GM10248 (cell line): ENCODE results near the gene CSDE1.

Experiments
- CTCF ChIA-PET: fragments of 300-600 bp; sonication (Branson Sonifier 250); formaldehyde crosslinking; extraction: SDS; loops from one replicate; lab custom pipeline; 2021; ENCODE audit warnings: antibody characterized with exemption; lab: Yijun Ruan, JAX
- POLR2A ChIA-PET: fragments of 350-650 bp; sonication (Branson Sonifier 250); formaldehyde crosslinking; extraction: SDS; loops from one replicate; lab custom pipeline; 2020; ENCODE audit warnings: antibody characterized with exemption; lab: Yijun Ruan, JAX
- DNase-seq: peaks from one replicate; pipeline ENCODE4 v3.0.0; 2012; ENCODE audit errors: extremely low spot score
- TF ChIP-seq, protein P1 (sequence below): IDR thresholded peaks from 2 replicates; pipeline ENCODE4 v1.5.1; 2012; ENCODE audit warnings: mild to moderate bottlenecking, low read depth; ENCODE audit errors: extremely low read depth, missing control alignments, control extremely low read depth

Gene CSDE1

DNA sequence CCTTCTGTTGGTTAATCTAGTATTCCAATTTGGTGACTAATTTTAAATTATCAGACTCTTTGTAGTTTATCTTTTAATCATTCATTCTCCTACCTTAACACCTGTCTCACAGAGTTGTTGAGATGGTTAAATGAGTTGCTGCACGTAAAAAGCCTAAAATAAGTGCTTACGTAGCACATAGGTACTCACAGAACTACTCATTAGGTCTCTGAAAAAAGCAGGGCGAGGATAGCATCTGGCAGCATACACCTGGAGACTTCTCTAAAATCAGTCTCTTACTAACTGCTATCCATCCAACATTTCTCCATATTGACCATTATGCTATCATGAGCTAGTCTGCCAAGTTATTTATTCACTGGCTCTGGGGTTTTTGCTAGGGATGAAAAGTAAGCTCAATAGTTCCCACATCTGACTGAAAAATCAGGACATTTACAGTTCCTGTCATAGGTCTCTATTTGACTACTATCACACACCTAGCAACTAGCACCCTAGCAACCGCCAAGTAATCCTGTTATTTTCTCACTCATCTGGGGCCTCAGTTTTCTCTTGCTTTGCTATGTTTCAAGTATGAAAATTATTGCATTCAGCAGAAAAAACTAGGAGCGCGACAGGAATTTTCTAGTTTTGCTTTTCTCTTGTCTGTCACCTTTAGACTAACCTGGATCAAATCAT lies 11.2 kb downstream of the CSDE1 start:
- peak; percentile 13 for DNase-seq
- ChIA-PET POLR2A (interaction anchor here (0.7 kb wide), 1 partner anchor 26 kb away, joined by 3 read pairs; no protein-coding TSS in a partner anchor), CTCF (interaction anchor here (1.0 kb wide), 1 partner anchor 10 kb away, joined by 3 read pairs; no protein-coding TSS in a partner anchor)
- TF ChIP-seq, protein P1, sequence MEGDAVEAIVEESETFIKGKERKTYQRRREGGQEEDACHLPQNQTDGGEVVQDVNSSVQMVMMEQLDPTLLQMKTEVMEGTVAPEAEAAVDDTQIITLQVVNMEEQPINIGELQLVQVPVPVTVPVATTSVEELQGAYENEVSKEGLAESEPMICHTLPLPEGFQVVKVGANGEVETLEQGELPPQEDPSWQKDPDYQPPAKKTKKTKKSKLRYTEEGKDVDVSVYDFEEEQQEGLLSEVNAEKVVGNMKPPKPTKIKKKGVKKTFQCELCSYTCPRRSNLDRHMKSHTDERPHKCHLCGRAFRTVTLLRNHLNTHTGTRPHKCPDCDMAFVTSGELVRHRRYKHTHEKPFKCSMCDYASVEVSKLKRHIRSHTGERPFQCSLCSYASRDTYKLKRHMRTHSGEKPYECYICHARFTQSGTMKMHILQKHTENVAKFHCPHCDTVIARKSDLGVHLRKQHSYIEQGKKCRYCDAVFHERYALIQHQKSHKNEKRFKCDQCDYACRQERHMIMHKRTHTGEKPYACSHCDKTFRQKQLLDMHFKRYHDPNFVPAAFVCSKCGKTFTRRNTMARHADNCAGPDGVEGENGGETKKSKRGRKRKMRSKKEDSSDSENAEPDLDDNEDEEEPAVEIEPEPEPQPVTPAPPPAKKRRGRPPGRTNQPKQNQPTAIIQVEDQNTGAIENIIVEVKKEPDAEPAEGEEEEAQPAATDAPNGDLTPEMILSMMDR, result no peak

DNA sequence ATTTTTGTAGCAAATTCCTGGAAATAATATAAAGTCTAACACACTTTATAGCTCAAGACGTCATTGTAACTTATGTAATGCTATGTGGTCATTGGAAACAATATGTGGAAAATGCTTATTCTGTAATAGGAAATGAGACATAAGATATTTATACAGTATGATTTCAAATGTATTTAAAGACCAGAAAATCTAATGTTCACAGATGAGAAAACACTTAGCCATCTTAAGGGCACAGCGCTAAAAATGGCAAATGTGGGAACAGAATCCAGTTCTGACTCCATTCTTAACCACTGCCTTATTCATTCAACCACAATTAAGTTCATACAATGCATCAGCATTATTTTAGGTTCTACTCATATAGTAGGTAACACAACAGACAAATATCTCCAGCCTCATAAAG lies 12.5 kb downstream of the CSDE1 start:
- no peak for DNase-seq
- CTCF ChIA-PET, result interaction anchor here (1.1 to 1.8 kb wide), 3 partner anchors 11 to 26 kb away, joined by 3 to 4 read pairs (median 4); no protein-coding TSS in a partner anchor
- POLR2A ChIA-PET, result no interaction called here
- TF ChIP-seq, protein P1, result no peak

DNA sequence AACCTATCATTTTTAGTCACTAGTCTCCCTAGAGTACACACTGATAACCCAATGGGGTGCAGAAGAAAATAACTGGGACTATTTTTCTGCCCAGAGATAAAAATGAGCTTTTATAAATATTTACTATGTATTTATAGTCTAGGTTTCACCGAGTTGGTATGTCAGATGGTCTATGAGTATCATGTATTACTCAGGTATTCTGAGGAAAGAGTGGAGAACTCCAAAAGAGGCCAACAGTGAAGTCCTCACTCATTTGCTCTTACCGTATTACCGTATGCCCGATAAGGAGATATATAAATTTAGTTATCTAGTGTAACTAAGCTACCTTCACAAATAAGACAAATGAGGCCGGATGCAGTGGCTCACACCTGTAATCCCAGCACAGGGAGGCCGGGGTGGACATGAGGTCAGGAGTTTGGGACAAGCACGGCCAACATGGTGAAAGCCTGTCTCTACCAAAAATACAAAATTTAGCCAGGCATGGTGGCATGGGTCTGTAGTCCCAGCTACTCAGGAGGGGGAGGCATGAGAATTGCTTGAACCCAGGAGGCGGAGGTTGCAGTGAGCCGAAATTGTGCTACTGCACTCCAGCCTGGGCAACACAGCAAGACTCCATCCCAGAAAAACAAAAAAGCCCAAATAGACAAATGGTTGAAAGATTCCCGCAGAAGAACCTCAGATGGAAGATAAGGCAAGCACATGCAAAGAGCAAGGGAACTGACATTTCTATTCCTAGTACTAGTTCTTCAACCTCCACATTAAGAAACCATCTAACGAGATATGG lies 15.6 kb downstream of the CSDE1 start:
- TF ChIP-seq, protein P1, result no peak
- ChIA-PET POLR2A (no interaction called here), CTCF (interaction anchor here (1.7 kb wide), 2 partner anchors 21 to 27 kb away, joined by 4 read pairs; no protein-coding TSS in a partner anchor)
- no peak for DNase-seq

DNA sequence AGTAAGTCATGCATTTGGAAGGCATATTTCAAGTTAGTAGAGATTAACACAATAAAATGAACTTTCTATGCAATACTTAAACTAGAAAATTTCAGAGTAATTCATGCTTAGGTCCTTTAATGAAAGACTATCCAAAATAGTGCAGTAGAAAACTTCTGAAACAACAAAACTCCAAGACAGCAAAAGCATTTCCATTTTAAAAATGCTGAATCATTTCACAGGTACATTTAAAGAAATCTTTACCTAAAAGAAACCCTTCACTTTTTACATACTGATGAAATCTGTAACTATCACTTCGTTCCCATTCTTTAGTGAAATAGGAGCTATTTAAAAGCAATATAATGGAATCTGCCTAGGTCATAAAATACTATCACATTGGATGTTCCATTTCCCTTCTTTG lies 17.5 kb downstream of the CSDE1 start:
- TF ChIP-seq, protein P1, result no peak
- POLR2A ChIA-PET, result no interaction called here
- DNase-seq, result no peak
- CTCF ChIA-PET, result no interaction called here

- TF ChIP-seq, protein P1, result no peak
- DNase-seq, result no peak
- CTCF ChIA-PET, result interaction anchor here (2.4 kb wide), 1 partner anchor 12 kb away, joined by 7 read pairs; no protein-coding TSS in a partner anchor
- POLR2A ChIA-PET, result no interaction called here
These were observed 20.4 kb downstream of the CSDE1 start for GRCh38 chr1:114737314-114737849.

- POLR2A ChIA-PET, result no interaction called here
- no peak for DNase-seq
- TF ChIP-seq, protein P1, result no peak
- CTCF ChIA-PET, result no interaction called here
These were observed 22.3 kb downstream of the CSDE1 start for GRCh38 chr1:114735479-114735878.
